ENCODE measurements around the gene GFOD1.

GFOD1 gene

GRCh38 chr6:13421425-13422059, 65.9 kb downstream of the GFOD1 start:
- no peak for DNase-seq

- DNase-seq, result no peak
Measured at GRCh38 chr6:13420269-13420668, 67.1 kb downstream of the GFOD1 start.

DNA sequence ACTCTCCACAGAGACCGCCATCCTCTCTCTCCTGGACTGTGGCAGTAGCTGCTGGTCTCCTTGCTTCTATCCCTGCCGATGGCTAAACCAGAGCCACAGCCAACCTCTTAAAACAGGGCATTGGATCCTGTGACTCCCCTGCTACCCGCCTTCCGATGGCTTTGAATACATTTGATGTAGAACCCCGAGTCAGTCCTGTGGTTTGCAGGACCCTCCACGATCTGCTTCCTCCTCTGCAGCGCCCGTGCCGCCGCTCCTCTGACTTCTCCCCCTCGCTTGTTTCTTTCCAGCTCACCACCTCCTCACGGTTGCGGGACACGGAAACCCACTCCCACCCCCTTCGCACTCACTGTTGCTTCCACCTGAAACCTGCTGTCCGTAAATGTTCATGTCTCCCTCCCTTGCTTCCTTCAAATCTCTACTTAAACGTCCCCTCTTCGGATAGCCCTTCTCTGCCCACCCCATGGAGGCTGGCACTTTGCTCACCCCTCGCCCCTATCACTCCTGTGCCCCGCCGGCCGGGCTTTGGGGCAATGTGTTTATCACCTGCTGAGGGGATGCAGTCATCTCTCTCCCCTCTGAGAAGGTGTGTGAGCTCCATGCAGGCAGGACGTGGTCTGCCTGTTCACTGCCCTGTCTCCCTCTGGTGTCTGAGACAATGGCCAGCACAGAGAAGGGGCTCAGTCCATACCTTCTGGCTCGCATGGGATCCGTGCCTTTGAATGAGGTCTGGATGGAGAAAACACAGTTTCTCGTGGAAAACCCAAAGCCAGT, 67.8 kb downstream of the GFOD1 start:
- DNase-seq, result no peak

- no peak for DNase-seq
Measured at GRCh38 chr6:13418844-13419243, 68.6 kb downstream of the GFOD1 start.

GRCh38 chr6:13417954-13418353, 69.4 kb downstream of the GFOD1 start:
- DNase-seq, result no peak

- DNase-seq, result no peak
Measured at GRCh38 chr6:13417431-13417830, 70.0 kb downstream of the GFOD1 start.

- DNase-seq, result no peak
Measured at GRCh38 chr6:13415283-13415682, 72.1 kb downstream of the GFOD1 start.

DNA sequence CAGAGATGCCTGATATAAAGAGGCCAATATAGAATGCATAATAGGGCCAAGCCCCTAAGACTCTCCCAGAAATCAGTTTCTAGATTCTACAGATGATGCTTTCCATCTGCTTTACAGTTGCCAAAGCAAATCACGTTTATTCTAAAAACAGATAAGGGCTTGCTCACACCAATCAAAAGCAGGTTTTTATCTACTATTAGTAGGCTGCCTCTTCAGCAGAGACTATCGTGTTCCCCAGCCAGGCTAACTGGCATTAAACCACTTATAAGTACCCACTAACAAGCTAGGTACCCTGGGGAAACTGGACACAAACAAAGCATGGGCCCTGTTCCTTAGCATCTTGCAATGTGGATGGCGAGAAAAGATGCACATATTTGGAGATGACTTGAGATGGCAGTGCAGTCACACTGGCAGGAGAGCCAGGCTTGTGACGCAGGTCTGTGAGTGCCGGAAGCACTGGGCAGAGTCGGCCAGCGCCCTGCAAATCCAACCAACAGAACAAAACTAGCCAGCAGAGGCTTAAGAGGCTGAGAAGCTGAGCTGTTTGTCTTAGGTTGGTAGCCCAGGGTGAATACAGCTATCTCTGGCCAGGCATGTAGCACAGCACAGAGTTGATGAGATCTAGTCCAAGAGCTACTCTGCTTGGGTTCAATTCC, 73.4 kb downstream of the GFOD1 start:
- no peak for DNase-seq

- no peak for DNase-seq
Measured at GRCh38 chr6:13413466-13413862, 73.9 kb downstream of the GFOD1 start.

DNA sequence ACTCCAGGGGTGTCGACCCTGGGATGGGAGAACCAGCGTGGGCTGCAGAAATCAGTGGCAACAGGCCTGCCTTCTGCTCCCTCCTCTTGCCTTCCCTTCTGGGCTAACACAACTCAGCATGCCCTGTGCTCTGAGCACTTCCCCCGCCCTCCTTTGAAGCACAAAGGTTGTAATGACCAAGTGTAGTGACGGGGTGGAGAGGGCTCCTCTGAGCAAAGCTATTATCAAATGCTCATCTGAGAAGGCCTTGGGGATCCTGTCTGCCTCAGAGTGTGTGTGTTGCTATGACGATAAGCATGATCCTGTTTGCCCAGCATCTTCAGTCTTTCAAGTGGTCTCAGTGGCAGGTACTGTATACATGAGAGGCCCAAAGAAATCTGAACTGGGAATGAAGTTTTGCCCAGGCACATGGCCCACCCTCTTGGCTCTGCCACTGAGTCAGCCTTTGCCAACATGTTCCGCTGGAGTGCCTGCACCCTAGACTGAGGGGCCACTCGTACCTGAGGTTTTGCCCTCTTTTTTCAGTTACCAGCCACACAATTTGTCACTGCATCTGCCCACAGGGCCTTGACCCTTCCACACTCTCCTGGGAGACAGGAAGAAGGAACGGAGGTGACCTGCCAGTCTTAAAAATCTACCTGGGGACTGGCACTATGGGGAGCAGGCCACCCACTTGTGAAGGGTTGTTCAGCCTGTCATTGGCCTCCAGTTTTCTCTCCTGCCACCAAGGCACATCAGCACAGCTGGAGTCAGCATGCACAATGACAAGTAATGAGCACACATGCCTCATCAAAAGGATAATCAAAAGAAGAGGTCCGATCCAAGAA, 74.5 kb downstream of the GFOD1 start:
- no peak for DNase-seq

DNA sequence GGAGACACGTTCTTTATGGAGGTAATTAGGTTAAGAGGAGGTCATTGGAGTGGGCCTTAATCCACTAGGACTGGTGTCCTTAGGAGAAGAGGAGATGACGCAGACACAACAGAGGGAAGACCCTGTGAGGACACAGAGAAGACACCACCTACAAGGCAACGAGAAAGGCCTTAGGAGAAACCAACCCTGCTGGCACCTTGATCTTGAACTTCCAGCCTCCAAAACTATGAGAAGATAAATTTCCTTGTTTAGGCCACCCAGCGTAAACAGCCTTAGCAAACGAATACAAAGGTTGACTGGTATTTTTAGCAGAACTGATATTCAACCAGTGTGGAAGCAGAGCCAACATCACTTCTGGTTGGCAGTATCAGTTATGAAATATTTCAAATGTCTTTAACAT, 75.2 kb downstream of the GFOD1 start:
- no peak for DNase-seq

DNA sequence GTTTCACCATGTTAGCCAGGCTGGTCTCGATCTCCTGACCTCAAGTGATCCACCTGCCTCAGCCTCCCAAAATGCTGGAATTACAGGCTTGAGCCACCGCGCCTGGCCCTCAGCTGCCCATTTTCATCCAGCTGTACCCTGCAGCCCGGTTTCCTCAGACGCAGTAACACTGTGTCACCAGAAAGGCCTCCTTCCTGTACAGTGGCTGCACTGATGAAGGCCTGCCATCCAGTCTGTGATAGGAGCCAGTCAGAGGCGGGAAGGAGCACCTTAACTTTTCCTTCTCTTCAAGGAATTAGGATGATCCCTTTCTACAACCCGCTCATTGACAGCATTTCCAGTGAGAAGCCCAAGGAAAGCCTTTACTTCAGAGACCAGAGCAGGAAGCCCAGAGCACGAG, 75.9 kb downstream of the GFOD1 start:
- DNase-seq, result no peak

DNA sequence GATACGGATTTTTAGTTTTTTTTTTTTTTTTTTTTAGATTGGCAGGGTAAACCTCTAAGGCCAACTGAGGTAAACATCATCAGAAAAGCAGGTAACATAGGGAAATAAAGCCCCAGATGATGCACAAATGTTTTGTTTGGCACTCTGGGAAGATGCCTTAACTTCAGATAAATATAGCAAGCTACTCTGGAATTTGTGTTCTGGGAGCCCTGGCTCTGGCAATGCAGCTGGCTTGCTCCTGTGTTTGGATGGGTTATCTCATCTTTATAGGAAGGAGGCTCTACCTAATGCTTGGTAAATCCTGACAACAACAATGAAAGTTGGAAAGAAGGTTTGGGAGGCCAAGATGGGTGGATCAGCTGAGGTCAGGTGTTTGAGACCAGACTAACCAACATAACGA, 77.4 kb downstream of the GFOD1 start:
- no peak for DNase-seq

GRCh38 chr6:13407709-13408695, 79.4 kb downstream of the GFOD1 start:
- no peak for DNase-seq

DNA sequence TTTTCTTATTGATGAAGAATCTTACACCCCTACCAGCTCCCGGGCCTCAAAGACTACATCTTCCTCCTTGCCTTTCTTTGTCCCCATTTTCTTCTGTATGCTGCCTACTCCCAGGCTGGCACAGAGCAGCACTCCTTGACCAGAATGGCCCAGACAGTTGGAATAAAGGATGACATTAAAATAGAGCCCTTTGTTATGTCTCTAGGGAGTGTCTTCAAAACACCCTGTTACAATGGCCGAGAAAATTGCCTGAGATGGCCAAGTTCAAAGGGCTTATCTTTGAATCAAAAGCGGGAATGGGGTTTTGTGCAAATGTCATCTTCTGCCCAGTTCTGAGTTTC, 80.1 kb downstream of the GFOD1 start:
- no peak for DNase-seq

- DNase-seq, result no peak
Measured at GRCh38 chr6:13406781-13407180, 80.6 kb downstream of the GFOD1 start.

DNA sequence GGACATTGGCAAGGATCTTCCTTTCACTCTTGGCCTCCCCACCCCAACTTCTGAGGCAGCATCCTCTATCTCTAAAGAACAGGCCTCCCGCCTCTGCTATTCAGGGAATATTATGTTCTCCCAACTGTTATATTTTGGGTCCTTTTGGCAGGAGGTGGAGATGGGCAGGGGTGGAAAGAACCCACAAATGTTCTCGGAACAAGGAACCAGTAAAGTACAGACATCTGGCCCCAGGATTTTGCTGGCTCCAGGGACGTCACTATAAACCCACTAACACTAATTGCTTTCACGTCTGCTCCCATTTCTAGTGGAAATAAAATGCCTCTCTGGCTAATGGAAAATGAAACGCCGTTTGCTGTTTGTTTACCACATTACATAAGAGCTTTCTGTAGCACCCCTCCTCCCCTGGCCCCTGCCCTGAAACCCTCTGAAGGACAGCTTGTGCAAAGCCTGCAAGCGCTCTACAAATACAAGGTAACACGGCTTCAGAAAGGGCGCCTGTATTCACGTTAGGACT, 81.4 kb downstream of the GFOD1 start:
- DNase-seq, result no peak

- no peak for DNase-seq
Measured at GRCh38 chr6:13404892-13405254, 82.5 kb downstream of the GFOD1 start.

DNA sequence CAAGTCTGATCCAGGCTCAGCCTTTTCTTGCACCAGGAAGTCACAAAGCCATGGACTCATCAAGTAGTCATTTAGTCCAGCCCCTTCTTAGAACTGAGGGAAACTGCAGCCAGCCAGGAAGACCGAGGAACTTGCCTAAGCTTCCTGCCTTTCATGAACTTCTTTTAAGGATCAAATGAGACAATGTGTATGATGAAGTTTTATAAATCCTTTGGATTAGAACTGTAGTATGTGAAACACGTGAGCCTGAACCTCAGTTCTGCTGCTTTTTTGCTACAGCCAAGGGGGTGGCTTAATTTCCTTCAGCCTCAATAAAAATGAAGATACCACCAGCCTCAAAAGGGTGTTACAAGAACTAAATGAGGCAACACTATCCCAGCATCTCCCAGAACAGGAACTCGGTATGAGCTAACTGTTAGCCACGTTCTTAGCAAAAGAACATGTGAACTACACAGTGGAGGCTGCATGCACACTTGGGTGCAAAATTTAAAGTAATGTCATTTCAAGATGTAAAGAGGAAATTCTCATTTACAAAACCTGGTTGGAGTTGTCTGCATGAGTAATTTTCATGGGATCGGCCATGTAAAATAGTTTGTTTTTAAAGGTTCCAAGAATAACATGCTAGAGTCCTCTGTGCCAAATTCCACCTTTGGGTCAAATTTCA, 83.0 kb downstream of the GFOD1 start:
- no peak for DNase-seq

DNA sequence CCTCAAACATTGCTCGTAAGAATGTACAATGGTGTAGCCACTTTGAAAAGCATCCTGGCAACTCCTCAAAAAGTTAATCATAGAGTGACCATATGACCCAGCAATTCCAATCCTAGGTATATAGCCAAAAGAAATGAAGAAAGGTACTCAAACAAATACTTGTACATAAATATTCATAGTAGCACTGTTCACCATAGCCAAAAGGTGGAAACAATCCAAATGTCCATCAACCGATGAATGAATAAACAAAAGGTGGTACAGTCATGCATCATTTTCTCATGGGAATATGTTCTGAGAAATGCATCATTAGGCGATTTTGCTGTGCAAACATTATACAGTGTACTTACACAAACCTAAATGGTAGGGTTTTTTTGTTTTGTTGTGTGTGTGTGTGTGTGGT, 84.7 kb downstream of the GFOD1 start:
- no peak for DNase-seq

DNA sequence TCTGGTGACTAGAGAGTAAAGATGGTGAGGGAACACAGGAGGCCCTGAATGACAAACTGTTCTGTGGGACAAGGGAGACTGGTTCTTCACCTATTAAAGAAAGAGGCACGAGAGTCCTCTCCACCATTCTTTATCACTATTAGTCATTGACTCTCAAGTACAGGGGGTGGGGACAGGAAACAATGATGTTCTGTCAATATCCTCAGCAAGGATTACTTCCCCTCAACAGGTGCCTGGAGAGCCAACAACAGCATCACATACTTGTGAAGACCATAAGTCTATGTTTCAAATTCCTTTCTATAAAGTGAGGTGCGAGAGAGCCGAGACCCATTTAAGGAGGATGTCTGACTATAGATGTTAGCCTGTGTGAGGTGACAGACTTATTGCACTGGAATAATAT, 86.6 kb downstream of the GFOD1 start:
- DNase-seq, result no peak
